Mesothelial cell of epicardium (in vitro differentiated cells): ENCODE results near the gene TNFRSF13B. TPM values are rescaled to one million over a fixed set of nuclear protein-coding genes. Genes with fewer than 3 reads are reported as not detected.

Experiments used
- DNase-seq, 2 experiments: peaks; one replicate each; pipeline ENCODE4 v3.0.0; 2021; ENCODE audit warnings: low spot score in 2 of 2; ENCODE audit not compliant: unreplicated experiment in 2 of 2
- H3K27ac Mint-ChIP-seq: 2 replicates; pipeline ENCODE4 v1.8.0; 2021; ENCODE audit warnings: mixed read lengths
- H3K27me3 Mint-ChIP-seq: 2 replicates; pipeline ENCODE4 v1.8.0; 2021; ENCODE audit warnings: low read depth, mixed read lengths
- H3K36me3 Mint-ChIP-seq: 2 replicates; pipeline ENCODE4 v1.8.0; 2021; ENCODE audit warnings: mixed read lengths
- H3K4me1 Mint-ChIP-seq: 2 replicates; pipeline ENCODE4 v1.8.0; 2021; ENCODE audit warnings: mixed read lengths
- H3K4me3 Mint-ChIP-seq: 2 replicates; pipeline ENCODE4 v1.8.0; 2021; ENCODE audit warnings: mild to moderate bottlenecking, moderate library complexity, mixed read lengths
- H3K9me3 Mint-ChIP-seq: 2 replicates; pipeline ENCODE4 v1.8.0; 2021; ENCODE audit warnings: mixed read lengths
- CTCF ChIP-seq: fragments of 200-600 bp; sonication (generic); IDR thresholded peaks from one replicate; pipeline ENCODE4 v1.5.0; 2021; ENCODE audit warnings: antibody characterized with exemption; ENCODE audit not compliant: unreplicated experiment
- total RNA-seq: library from RNA; stranded (reverse); gene quantifications from 3 replicates; pipeline ENCODE4 v1.2.1, GENCODE V29; 2021

TNFRSF13B gene
- total RNA-seq, 1 donor from 2014 or later: not detected

GRCh38 chr17:16937431-16937830 is 34.5 kb downstream of the TNFRSF13B start:
- H3K27me3 Mint-ChIP-seq: peaks cover 9% of the 10 kb centered on the region
- no peak overlapping the region for H3K27ac Mint-ChIP-seq
- peak in 1 of 2 experiments; percentile 29 for DNase-seq
- no peaks in the 10 kb centered on the region for H3K36me3 Mint-ChIP-seq
- H3K4me1 Mint-ChIP-seq: no peaks in the 10 kb centered on the region
- no peaks in the 10 kb centered on the region for H3K9me3 Mint-ChIP-seq
- no peak for TF ChIP-seq CTCF
- no peak overlapping the region for H3K4me3 Mint-ChIP-seq

GRCh38 chr17:16936536-16937310 is 35.2 kb downstream of the TNFRSF13B start:
- TF ChIP-seq CTCF: no peak
- H3K4me1 Mint-ChIP-seq: no peaks in the 10 kb centered on the region
- H3K4me3 Mint-ChIP-seq: no peak overlapping the region
- H3K27ac Mint-ChIP-seq: no peak overlapping the region
- H3K27me3 Mint-ChIP-seq: peaks cover 9% of the 10 kb centered on the region
- no peaks in the 10 kb centered on the region for H3K36me3 Mint-ChIP-seq
- H3K9me3 Mint-ChIP-seq: no peaks in the 10 kb centered on the region
- peak in 1 of 2 experiments; percentile 17 for DNase-seq

GRCh38 chr17:16935786-16936185 is 36.1 kb downstream of the TNFRSF13B start:
- TF ChIP-seq CTCF: no peak
- H3K9me3 Mint-ChIP-seq: no peaks in the 10 kb centered on the region
- H3K4me3 Mint-ChIP-seq: no peak overlapping the region
- peaks cover 9% of the 10 kb centered on the region for H3K27me3 Mint-ChIP-seq
- no peaks in the 10 kb centered on the region for H3K36me3 Mint-ChIP-seq
- DNase-seq: peak in 1 of 2 experiments; percentile 20
- no peaks in the 10 kb centered on the region for H3K4me1 Mint-ChIP-seq
- no peak overlapping the region for H3K27ac Mint-ChIP-seq

GRCh38 chr17:16935241-16935663 is 36.7 kb downstream of the TNFRSF13B start:
- Mint-ChIP-seq H3K36me3 (no peaks in the 10 kb centered on the region), H3K4me3 (no peak overlapping the region), H3K4me1 (no peaks in the 10 kb centered on the region), H3K9me3 (no peaks in the 10 kb centered on the region), H3K27me3 (peaks cover 8% of the 10 kb centered on the region), H3K27ac (no peak overlapping the region)
- TF ChIP-seq CTCF: no peak
- DNase-seq: no peak

GRCh38 chr17:16934836-16935235 is 37.1 kb downstream of the TNFRSF13B start:
- no peak overlapping the region for H3K27ac Mint-ChIP-seq
- no peaks in the 10 kb centered on the region for H3K36me3 Mint-ChIP-seq
- no peaks in the 10 kb centered on the region for H3K4me1 Mint-ChIP-seq
- TF ChIP-seq CTCF: no peak
- H3K9me3 Mint-ChIP-seq: no peaks in the 10 kb centered on the region
- no peak for DNase-seq
- peaks cover 8% of the 10 kb centered on the region for H3K27me3 Mint-ChIP-seq
- no peak overlapping the region for H3K4me3 Mint-ChIP-seq
